GM12878 (cell line): Measurements from ENCODE around the gene ZNF385D. TPM values are rescaled to one million over a fixed set of nuclear protein-coding genes. Genes with fewer than 3 reads are reported as not detected.

Source experiments
- ATAC-seq: fragments of 200-7000 bp; cut with Tn5 transposase; 3 replicates; pipeline ENCODE4 v1.9.1; 2020; ENCODE audit warnings: mild to moderate bottlenecking, moderate library complexity
- BruUV-seq: library from RNA; stranded (reverse); fragments of 400-500 nt; replicated peaks from 2 replicates; lab custom pipeline; 2021; lab: Mats Ljungman, UMichigan
- CTCF ChIA-PET: fragments of 300-600 bp; sonication (Branson Sonifier 250); formaldehyde crosslinking; extraction: SDS; loops from one replicate; lab custom pipeline; 2021; ENCODE audit warnings: inconsistent platforms; lab: Yijun Ruan, JAX
- POLR2A ChIA-PET: fragments of 350-600 bp; formaldehyde crosslinking; extraction: SDS; loops from one replicate; lab custom pipeline; 2021; ENCODE audit warnings: inconsistent platforms; lab: Charles Lee
- RAD21 ChIA-PET: fragments of 300-600 bp; sonication (Branson Sonifier 250); formaldehyde crosslinking; loops from one replicate; lab custom pipeline; 2023; ENCODE audit warnings: antibody characterized with exemption; ENCODE audit not compliant: unreplicated experiment; lab: Charles Lee
- SMC1A ChIA-PET: fragments of 300-600 bp; sonication (Branson Sonifier 250); formaldehyde crosslinking; loops from one replicate; lab custom pipeline; 2023; ENCODE audit not compliant: unreplicated experiment, uncharacterized antibody; lab: Charles Lee
- DNase-seq: peaks from one replicate; pipeline ENCODE4 v3.0.0-alpha.2; 2011; ENCODE audit warnings: low read depth, low spot score
- FAIRE-seq: peaks from 3 replicates; lab custom pipeline; 2011; peaks lifted over from hg19 to GRCh38; lab: Jason Lieb, UNC
- H2AFZ ChIP-seq: 2 replicates; pipeline ENCODE4 v1.6.0; 2011; ENCODE audit warnings: low read depth, low read length, control low read depth; ENCODE audit not compliant: control insufficient read depth
- H3K27ac ChIP-seq: 2 replicates; pipeline ENCODE4 v1.5.1; 2011; ENCODE audit warnings: control low read depth; ENCODE audit not compliant: control insufficient read depth, insufficient read depth
- H3K27me3 ChIP-seq, 2 experiments: replicated peaks in 1 of 2; 2 replicates each; pipeline versions ENCODE4 v1.6.0 to v1.6.1; 2011; ENCODE audit warnings: low read length in 1 of 2; ENCODE audit not compliant: control insufficient read depth in 2 of 2, insufficient read depth in 2 of 2
- H3K36me3 ChIP-seq, 2 experiments: 2 replicates each; pipeline ENCODE4 v1.5.1; 2011; ENCODE audit warnings: low read length in 1 of 2; ENCODE audit not compliant: control insufficient read depth in 2 of 2, insufficient read depth in 2 of 2
- H3K4me1 ChIP-seq: 2 replicates; pipeline ENCODE4 v1.6.1; 2011; ENCODE audit warnings: mild to moderate bottlenecking, low read length, moderate library complexity, mixed read lengths; ENCODE audit not compliant: control insufficient read depth, insufficient read depth
- H3K4me2 ChIP-seq: 2 replicates; pipeline ENCODE4 v1.6.0; 2011; ENCODE audit warnings: control low read depth; ENCODE audit not compliant: control insufficient read depth, insufficient read depth
- H3K4me3 ChIP-seq: fragments of 200-600 bp; sonication (generic); 2 replicates; pipeline ENCODE4 v1.5.1; 2016
- H3K79me2 ChIP-seq: 2 replicates; pipeline ENCODE4 v1.6.0; 2011; ENCODE audit warnings: low read length; ENCODE audit not compliant: control insufficient read depth, insufficient read depth
- H3K9ac ChIP-seq: 2 replicates; pipeline ENCODE4 v1.8.0; 2011; ENCODE audit warnings: low read length, control low read depth, mixed read lengths; ENCODE audit not compliant: control insufficient read depth, insufficient read depth
- H3K9me3 ChIP-seq: replicated peaks from 3 replicates; pipeline ENCODE4 v1.5.1; 2011; ENCODE audit warnings: mild to moderate bottlenecking, low read length; ENCODE audit not compliant: control insufficient read depth, insufficient read depth
- H4K20me1 ChIP-seq: 2 replicates; pipeline ENCODE4 v1.6.0; 2011; ENCODE audit not compliant: control insufficient read depth, insufficient read depth
- BRCA1 ChIP-seq: IDR thresholded peaks from 2 replicates; pipeline ENCODE4 v1.6.1; 2011; ENCODE audit warnings: low read depth, low read length, improper control_type of control experiment
- CBFB ChIP-seq: IDR thresholded peaks from 2 replicates; pipeline ENCODE4 v1.6.1; 2016; ENCODE audit warnings: antibody characterized with exemption, low read depth
- CHD2 ChIP-seq: IDR thresholded peaks from 2 replicates; pipeline ENCODE4 v1.6.1; 2011; ENCODE audit warnings: low read depth, low read length, improper control_type of control experiment, borderline replicate concordance
- CREM ChIP-seq: IDR thresholded peaks from 2 replicates; pipeline ENCODE4 v1.6.1; 2014; ENCODE audit warnings: antibody characterized with exemption, low read depth
- HDAC2 ChIP-seq: fragments of 200-600 bp; sonication (generic); IDR thresholded peaks from 2 replicates; pipeline ENCODE4 v1.6.1; 2017
- MYC ChIP-seq: IDR thresholded peaks from 2 replicates; pipeline ENCODE4 v1.6.1; 2011; ENCODE audit warnings: mild to moderate bottlenecking, low read length, moderate library complexity, inconsistent platforms; ENCODE audit not compliant: insufficient read depth, insufficient replicate concordance, insufficient read length, severe bottlenecking
- POLR2AphosphoS2 ChIP-seq: IDR thresholded peaks from 2 replicates; pipeline ENCODE4 v1.6.1; 2011; ENCODE audit warnings: low read depth, mild to moderate bottlenecking, low read length, improper control_type of control experiment, moderate library complexity
- RAD21 ChIP-seq: IDR thresholded peaks from 2 replicates; pipeline ENCODE4 v1.6.1; 2011; ENCODE audit warnings: mild to moderate bottlenecking, low read depth, low read length, moderate library complexity; ENCODE audit not compliant: insufficient read depth
- SMC3 ChIP-seq: IDR thresholded peaks from 2 replicates; pipeline ENCODE4 v1.6.1; 2011; ENCODE audit warnings: low read length, improper control_type of control experiment, borderline replicate concordance
- SRF ChIP-seq, 2 experiments: IDR thresholded peaks; 2 replicates each; pipeline ENCODE4 v1.6.1; 2011; ENCODE audit warnings: low read depth in 2 of 2, low read length in 2 of 2, mild to moderate bottlenecking in 1 of 2, moderate library complexity in 1 of 2
- ZNF274 ChIP-seq: IDR thresholded peaks from one replicate; pipeline ENCODE4 v1.8.0; 2011; ENCODE audit not compliant: insufficient read length, insufficient read depth
- WGBS: methylation state at CpG from one replicate; pipeline ENCODE4 v1.1.6; 2016; ENCODE audit warnings: low lambda C conversion rate; ENCODE audit not compliant: insufficient replicate concordance, insufficient coverage; ENCODE audit errors: missing lambda C conversion rate; 5-methylcytosine and 5-hydroxymethylcytosine counted together
- in situ Hi-C: fragments of 300-500 bp; cut with MboI; formaldehyde crosslinking; loops from 9 replicates; pipeline ENCODE4 v1.14.3; 2018; ENCODE audit warnings: mixed read lengths
- intact Hi-C: fragments of 100-400 bp; cut with micrococcal nuclease; formaldehyde crosslinking; loops from one replicate; pipeline ENCODE4 v1.14.2; 2022; ENCODE audit not compliant: unreplicated experiment
- polyA plus RNA-seq, 11 experiments: library from polyadenylated mRNA; depleted of rRNA in 4 of 11; unstranded in 6 of 11; stranded (reverse) in 5 of 11; fragments of >200 nt; fragmentation: Nextera tagmentation in 4 of 11; fragmentation: Illumina TruSeq in 1 of 11; extraction: Ambion mirVana in 4 of 11; extraction: Trizol in 1 of 11; gene quantifications; 1 replicate in 1 of 11; 2 replicates in 10 of 11; pipeline versions ENCODE4 v1.2.1 to v1.2.3, GENCODE V29; 2011 to 2016; ENCODE audit warnings: inconsistent platforms in 2 of 11, missing spikeins in 2 of 11, low read depth in 1 of 11
- total RNA-seq, 4 experiments: library from RNA; depleted of rRNA in 3 of 4; stranded (reverse); fragments of >200 nt in 3 of 4; fragmentation: Illumina TruSeq in 1 of 4; extraction: Trizol in 1 of 4; gene quantifications; 2 replicates each; pipeline versions ENCODE4 v1.2.1 to v1.2.3, GENCODE V29; 2013 to 2021
- TF ChIP-seq, protein P1 (sequence below), 3 experiments: IDR thresholded peaks in 2 of 3; conservative IDR thresholded peaks in 1 of 3; 2 replicates each; pipeline ENCODE4 v1.5.1; 2011; ENCODE audit warnings: low read depth in 3 of 3, low read length in 3 of 3, mild to moderate bottlenecking in 3 of 3, control low read depth in 2 of 3, moderate library complexity in 2 of 3, inconsistent platforms in 1 of 3, mixed read lengths in 1 of 3; ENCODE audit not compliant: control insufficient read depth in 2 of 3, insufficient read depth in 1 of 3; ENCODE audit errors: extremely low read depth in 1 of 3

ZNF385D gene
- total and polyA plus RNA-seq, 10 of the 15 experiments (the other 5 are each of a cell fraction or from before 2014, with no cell fraction given), result 0.01 to 0.62 (median 0.18) TPM; not detected in 5

DNA sequence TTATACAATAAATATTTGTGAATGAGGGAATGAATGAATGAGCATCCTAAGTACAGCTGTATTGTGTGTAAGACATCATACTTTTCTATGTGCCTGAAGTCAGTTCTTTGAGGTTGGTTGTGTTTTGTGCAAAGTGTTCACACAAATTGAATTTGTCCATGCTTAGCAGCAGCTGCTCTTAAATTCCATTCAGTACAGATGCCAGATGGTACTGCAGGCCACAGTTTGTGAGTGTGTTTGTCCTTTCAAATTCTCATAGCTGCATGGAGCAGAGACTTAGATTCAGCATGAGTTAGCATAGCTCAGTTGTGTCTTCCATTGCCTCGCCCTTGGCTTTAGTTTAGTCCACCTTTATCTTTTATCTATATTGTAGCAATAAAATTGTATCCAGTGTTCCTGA, 3.8 kb upstream of the ZNF385D start:
- Histone ChIP-seq H3K9me3 (no peaks in the 10 kb centered on the region), H3K79me2 (no peaks in the 10 kb centered on the region), H3K36me3 (no peaks in the 10 kb centered on the region), H3K4me3 (no peak overlapping the region), H3K4me2 (no peak overlapping the region), H3K9ac (no peak overlapping the region), H3K4me1 (no peaks in the 10 kb centered on the region), H3K27me3 (no peaks in the 10 kb centered on the region), H2AFZ (no peak overlapping the region), H3K27ac (no peak overlapping the region), H4K20me1 (no peaks in the 10 kb centered on the region)
- in situ Hi-C loops, result no loop called here
- ChIA-PET SMC1A (no interaction called here), RAD21 (no interaction called here), POLR2A (no interaction called here), CTCF (no interaction called here)
- no TSS peak for BruUV-seq
- no peak for ATAC-seq
- no peak for FAIRE-seq
- TF ChIP-seq ZNF274, result no peak
- TF ChIP-seq HDAC2, result no peak
- no peak for TF ChIP-seq CBFB
- no peak for TF ChIP-seq CHD2
- TF ChIP-seq CREM, result no peak
- no peak for TF ChIP-seq BRCA1
- intact Hi-C loops, result no loop called here
- no peak for DNase-seq
- 38% methylated on average over 1 of the region's 1 CpG for WGBS

DNA sequence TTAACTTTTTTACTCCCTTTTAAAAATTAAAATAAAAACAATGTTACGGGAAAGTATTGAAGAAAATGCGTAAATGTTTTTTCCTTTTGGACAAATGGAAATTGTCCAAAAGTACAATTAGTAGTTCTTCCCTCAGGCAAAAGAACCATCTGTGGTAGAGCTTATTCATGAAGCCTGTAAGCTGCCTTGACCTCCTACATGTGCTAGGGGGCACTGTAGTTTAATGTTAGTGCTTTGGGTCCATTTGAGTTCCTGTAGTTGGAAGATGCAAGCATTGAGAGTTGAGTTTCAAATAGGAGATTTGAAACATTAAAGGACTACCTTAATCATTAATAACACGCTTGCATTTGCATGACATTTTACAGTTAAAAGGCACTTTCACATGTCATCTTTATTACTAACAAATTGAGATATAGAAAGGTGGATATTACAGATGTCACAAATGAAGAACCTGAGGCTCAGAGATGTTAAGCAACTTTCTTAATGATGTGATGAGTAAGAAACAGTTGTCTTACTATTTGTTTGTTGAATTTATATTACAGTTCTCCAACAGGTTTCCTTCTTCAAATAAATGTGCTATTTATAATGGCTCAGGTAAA, 1.8 kb upstream of the ZNF385D start:
- H2AFZ ChIP-seq, result no peak overlapping the region
- intact Hi-C loops (loop anchor here (2.0 kb wide), 1 partner anchor 364 kb away; no protein-coding TSS in a partner anchor), in situ Hi-C loops (no loop called here)
- H4K20me1 ChIP-seq, result no peaks in the 10 kb centered on the region
- CTCF ChIA-PET, result interaction anchor here (0.6 to 1.4 kb wide), 14 partner anchors 8 to 1119 kb away, joined by 3 to 10 read pairs (median 4); no protein-coding TSS in a partner anchor
- H3K9me3 ChIP-seq, result no peaks in the 10 kb centered on the region
- H3K4me1 ChIP-seq, result no peaks in the 10 kb centered on the region
- H3K27me3 ChIP-seq, result no peaks in the 10 kb centered on the region
- no peak for TF ChIP-seq POLR2AphosphoS2
- no peak for TF ChIP-seq MYC
- TF ChIP-seq SRF (IDR thresholded peaks at IDR 0.05; ENCODE audit: low read depth in 2 of 2, low read length in 2 of 2), result no peak
- TF ChIP-seq SMC3, result peak; percentile 29; the same call in 1 of the 2 replicates
- peak; percentile 35 for TF ChIP-seq RAD21
- TF ChIP-seq, protein P1, sequence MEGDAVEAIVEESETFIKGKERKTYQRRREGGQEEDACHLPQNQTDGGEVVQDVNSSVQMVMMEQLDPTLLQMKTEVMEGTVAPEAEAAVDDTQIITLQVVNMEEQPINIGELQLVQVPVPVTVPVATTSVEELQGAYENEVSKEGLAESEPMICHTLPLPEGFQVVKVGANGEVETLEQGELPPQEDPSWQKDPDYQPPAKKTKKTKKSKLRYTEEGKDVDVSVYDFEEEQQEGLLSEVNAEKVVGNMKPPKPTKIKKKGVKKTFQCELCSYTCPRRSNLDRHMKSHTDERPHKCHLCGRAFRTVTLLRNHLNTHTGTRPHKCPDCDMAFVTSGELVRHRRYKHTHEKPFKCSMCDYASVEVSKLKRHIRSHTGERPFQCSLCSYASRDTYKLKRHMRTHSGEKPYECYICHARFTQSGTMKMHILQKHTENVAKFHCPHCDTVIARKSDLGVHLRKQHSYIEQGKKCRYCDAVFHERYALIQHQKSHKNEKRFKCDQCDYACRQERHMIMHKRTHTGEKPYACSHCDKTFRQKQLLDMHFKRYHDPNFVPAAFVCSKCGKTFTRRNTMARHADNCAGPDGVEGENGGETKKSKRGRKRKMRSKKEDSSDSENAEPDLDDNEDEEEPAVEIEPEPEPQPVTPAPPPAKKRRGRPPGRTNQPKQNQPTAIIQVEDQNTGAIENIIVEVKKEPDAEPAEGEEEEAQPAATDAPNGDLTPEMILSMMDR (IDR thresholded peaks at IDR 0.05 in 2 of 3, conservative IDR thresholded peaks at IDR 0.05 in 1 of 3; ENCODE audit: control insufficient read depth in 2 of 3, extremely low read depth in 1 of 3, insufficient read depth in 1 of 3, low read depth in 3 of 3, low read length in 3 of 3), result peak; percentile 32 to 60 (median 51); a peak in 5 of 6 replicates
- TF ChIP-seq, all 136 proteins: peak for 3
- no peak overlapping the region for H3K27ac ChIP-seq
- ChIA-PET POLR2A (no interaction called here), RAD21 (interaction anchor here (1.4 kb wide), 2 partner anchors 337 to 363 kb away, joined by 3 to 11 read pairs; no protein-coding TSS in a partner anchor), SMC1A (interaction anchor here (0.8 to 1.3 kb wide), 5 partner anchors 84 to 370 kb away, joined by 3 to 5 read pairs (median 3); no protein-coding TSS in a partner anchor)
- no TSS peak for BruUV-seq
- no peak overlapping the region for H3K4me3 ChIP-seq
- no peaks in the 10 kb centered on the region for H3K36me3 ChIP-seq
- H3K4me2 ChIP-seq, result no peak overlapping the region
- DNase-seq, result no peak
- no peak for FAIRE-seq
- no peak overlapping the region for H3K9ac ChIP-seq
- 15% methylated on average over 3 of the region's 3 CpGs for WGBS
- no peaks in the 10 kb centered on the region for H3K79me2 ChIP-seq
- peak; percentile 86 for ATAC-seq
